Thoracic aorta (tissue), 2 donors: ENCODE results near the gene XPR1. TPM values are rescaled to one million over a fixed set of nuclear protein-coding genes. Genes with fewer than 3 reads are reported as not detected.

ENCODE experiments used
- ATAC-seq: fragments of 150-250 bp; one replicate; pipeline ENCODE4 v1.8.0; 2017; ENCODE audit warnings: low read depth; ENCODE audit not compliant: insufficient number of reproducible peaks, low FRiP score
- DNase-seq: peaks from one replicate; pipeline ENCODE4 v3.0.0-alpha.2; 2020; ENCODE audit warnings: low spot score
- H3K27ac ChIP-seq, 2 donors: fragments of 200-600 bp; sonication (generic); 1 replicate in 1 of 2; 2 replicates in 1 of 2; pipeline ENCODE4 v1.5.1; 2016; ENCODE audit warnings: mild to moderate bottlenecking in 2 of 2, moderate library complexity in 2 of 2
- H3K27me3 ChIP-seq: fragments of 200-600 bp; sonication (generic); replicated peaks from 2 replicates; pipeline ENCODE4 v1.6.0; 2016; ENCODE audit warnings: mild to moderate bottlenecking; ENCODE audit not compliant: insufficient read depth
- H3K36me3 ChIP-seq: fragments of 200-600 bp; sonication (generic); one replicate; pipeline ENCODE4 v1.5.1; 2016
- H3K4me1 ChIP-seq, 2 donors: fragments of 200-600 bp; sonication (generic); 1 replicate in 1 of 2; 2 replicates in 1 of 2; pipeline versions ENCODE4 v1.5.1 to v1.6.0; 2016; ENCODE audit warnings: low read depth in 2 of 2, mild to moderate bottlenecking in 1 of 2; ENCODE audit not compliant: control insufficient read depth in 1 of 2
- H3K4me3 ChIP-seq: fragments of 200-600 bp; sonication (generic); 2 replicates; pipeline ENCODE4 v1.5.1; 2016; ENCODE audit warnings: mild to moderate bottlenecking
- H3K9me3 ChIP-seq: fragments of 200-600 bp; sonication (generic); 2 replicates; pipeline ENCODE4 v1.5.1; 2016
- total RNA-seq, 2 donors: library from RNA; depleted of rRNA; stranded (reverse); fragments of >200 nt; gene quantifications; one replicate each; pipeline versions ENCODE4 v1.1.0 to v1.2.3, GENCODE V29; 2016
- TF ChIP-seq, protein P1 (sequence below): fragments of 200-600 bp; sonication (generic); IDR thresholded peaks from one replicate; pipeline ENCODE4 v1.5.1; 2019; ENCODE audit warnings: antibody characterized with exemption

XPR1 gene
- total RNA-seq, 2 donors from 2014 or later: 29.1 to 42.8 TPM

DNA sequence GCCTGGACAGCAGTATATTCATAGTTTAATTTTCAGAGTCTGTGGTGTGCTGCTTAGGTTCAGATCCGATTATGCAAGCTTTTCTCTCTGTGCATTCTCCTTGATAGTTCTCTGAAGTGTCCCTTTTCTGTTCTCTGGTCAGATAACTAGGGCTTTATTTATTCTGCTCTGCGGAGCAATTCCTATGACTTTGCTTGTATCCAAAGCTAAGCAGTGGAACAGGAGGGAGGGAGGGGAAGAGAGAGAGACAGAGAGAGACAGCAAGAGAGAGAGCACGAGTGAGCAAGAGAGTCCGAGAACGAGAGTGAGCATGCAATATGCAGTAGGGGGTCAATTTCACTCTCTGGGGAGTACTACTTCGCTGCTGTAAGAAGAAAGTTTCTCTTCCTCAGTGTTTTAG lies 113.3 kb downstream of the XPR1 start:
- Histone ChIP-seq H3K27me3 (no peaks in the 10 kb centered on the region), H3K36me3 (no peaks in the 10 kb centered on the region), H3K4me3 (no peak overlapping the region), H3K9me3 (peaks cover 15% of the 10 kb centered on the region), H3K27ac (no peak overlapping the region), H3K4me1 (no peaks in the 10 kb centered on the region)
- ATAC-seq (no peak), DNase-seq (no peak)
- TF ChIP-seq, protein P1, sequence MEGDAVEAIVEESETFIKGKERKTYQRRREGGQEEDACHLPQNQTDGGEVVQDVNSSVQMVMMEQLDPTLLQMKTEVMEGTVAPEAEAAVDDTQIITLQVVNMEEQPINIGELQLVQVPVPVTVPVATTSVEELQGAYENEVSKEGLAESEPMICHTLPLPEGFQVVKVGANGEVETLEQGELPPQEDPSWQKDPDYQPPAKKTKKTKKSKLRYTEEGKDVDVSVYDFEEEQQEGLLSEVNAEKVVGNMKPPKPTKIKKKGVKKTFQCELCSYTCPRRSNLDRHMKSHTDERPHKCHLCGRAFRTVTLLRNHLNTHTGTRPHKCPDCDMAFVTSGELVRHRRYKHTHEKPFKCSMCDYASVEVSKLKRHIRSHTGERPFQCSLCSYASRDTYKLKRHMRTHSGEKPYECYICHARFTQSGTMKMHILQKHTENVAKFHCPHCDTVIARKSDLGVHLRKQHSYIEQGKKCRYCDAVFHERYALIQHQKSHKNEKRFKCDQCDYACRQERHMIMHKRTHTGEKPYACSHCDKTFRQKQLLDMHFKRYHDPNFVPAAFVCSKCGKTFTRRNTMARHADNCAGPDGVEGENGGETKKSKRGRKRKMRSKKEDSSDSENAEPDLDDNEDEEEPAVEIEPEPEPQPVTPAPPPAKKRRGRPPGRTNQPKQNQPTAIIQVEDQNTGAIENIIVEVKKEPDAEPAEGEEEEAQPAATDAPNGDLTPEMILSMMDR: no peak

DNA sequence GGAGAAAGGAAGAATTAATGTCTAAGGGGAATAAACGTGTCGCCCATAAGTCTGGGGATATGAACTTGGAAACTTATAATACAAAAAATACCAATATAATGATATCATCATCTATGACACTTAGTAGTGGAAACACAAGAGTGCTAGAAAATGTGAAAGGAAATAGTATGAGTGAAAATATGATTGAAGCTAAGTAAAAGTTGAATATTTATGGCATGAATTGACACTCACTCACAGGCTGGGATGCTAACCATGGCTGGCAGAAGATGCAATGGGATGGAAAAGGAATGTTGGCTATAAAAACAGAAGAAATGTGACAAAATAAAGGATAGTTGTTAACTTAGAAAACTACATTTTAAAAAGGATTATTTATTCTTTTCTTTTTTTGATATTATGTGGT lies 120.1 kb downstream of the XPR1 start:
- H3K27me3 ChIP-seq: no peaks in the 10 kb centered on the region
- H3K36me3 ChIP-seq: no peaks in the 10 kb centered on the region
- no peak overlapping the region for H3K27ac ChIP-seq
- H3K9me3 ChIP-seq: no peaks in the 10 kb centered on the region
- ATAC-seq: no peak
- DNase-seq: no peak
- no peak overlapping the region for H3K4me3 ChIP-seq
- TF ChIP-seq, protein P1: no peak
- no peaks in the 10 kb centered on the region for H3K4me1 ChIP-seq

DNA sequence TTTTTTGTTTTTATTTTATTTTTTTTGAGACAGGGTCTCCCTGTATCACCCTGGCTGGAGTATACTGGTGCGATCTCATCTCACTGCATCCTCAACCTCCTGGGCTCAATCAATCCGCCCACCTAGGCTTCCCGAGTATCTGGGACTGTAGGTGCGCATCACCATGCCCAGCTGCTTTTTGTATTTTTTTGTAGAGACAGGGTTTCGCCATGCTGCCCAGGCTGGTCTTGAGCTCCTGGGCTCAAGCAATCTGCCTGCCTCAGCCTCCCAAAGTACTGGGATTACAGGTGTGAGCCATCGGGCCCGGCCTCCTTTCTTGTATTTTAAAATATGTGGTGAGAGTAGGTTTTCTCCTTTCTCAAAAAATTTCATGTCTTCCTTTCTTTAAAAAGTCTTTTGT lies 122.6 kb downstream of the XPR1 start:
- no peaks in the 10 kb centered on the region for H3K9me3 ChIP-seq
- H3K4me1 ChIP-seq: no peaks in the 10 kb centered on the region
- DNase-seq (no peak), ATAC-seq (no peak)
- H3K36me3 ChIP-seq: no peaks in the 10 kb centered on the region
- TF ChIP-seq, protein P1: no peak
- H3K4me3 ChIP-seq: no peak overlapping the region
- no peak overlapping the region for H3K27ac ChIP-seq
- no peaks in the 10 kb centered on the region for H3K27me3 ChIP-seq

DNA sequence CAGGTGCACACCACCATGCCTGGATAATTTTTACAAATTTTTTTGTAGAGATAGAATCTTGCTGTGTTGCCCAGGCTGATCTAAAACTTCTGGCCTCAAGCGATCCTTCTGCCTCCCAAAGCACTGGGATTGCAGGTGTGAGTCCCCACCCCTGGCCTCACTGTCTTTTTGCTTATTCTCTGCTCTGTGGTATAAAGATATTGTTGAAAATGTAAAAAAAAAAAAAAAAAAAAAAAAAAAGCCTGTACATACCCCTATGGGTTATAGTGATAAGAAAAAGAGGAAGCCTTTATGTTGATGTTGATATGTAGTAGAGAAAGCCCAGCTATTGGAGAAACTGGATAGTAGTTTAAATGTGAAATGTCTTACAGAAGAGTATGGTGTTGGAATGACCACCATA lies 125.8 kb downstream of the XPR1 start:
- Histone ChIP-seq H3K4me3 (no peak overlapping the region), H3K36me3 (no peaks in the 10 kb centered on the region), H3K27me3 (no peaks in the 10 kb centered on the region), H3K4me1 (no peaks in the 10 kb centered on the region), H3K27ac (no peak overlapping the region), H3K9me3 (no peaks in the 10 kb centered on the region)
- no peak for ATAC-seq
- DNase-seq: no peak
- TF ChIP-seq, protein P1: no peak

DNA sequence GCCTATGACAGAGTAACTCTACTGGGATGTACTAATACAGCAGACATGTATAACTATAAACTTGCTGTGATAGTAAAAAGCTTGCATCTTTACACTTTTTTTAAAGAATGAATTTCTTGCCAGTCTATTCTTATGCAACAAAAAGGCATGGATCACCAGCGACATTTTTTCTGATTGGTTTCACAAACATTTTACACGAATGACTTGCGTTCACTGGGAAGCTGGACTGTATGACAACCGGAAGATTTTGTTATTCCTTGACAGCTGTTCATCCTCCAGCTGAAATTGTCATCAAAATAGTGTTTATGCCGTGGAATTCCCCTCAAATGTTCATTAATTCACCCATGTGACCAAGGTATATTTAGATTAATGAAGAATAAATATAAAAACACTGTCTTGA lies 131.0 kb downstream of the XPR1 start:
- Histone ChIP-seq H3K27me3 (no peaks in the 10 kb centered on the region), H3K36me3 (no peaks in the 10 kb centered on the region), H3K4me1 (peaks cover 0 to 7% of the 10 kb centered on the region in 2 donors), H3K27ac (no peak overlapping the region), H3K9me3 (no peaks in the 10 kb centered on the region), H3K4me3 (no peak overlapping the region)
- TF ChIP-seq, protein P1: no peak
- DNase-seq (no peak), ATAC-seq (no peak)
